Stimulated activated CD4-positive, alpha-beta T cell treated with anti-CD3 and anti-CD28 coated beads, TNF-alpha, amount 100 ng/mL, for 24 hours (primary cell): ENCODE data around the gene S100A5.
A peak's percentile ranks its signal among the peaks of the same experiment; 100 is the strongest.
"Not testable (repeated sequence)": the region's sequence is repeated elsewhere in the genome, so short reads cannot be mapped to it uniquely, and the experiment has no call there.

Experiments
- DNase-seq, 3 experiments: peaks; one replicate each; pipeline ENCODE4 v3.0.0-alpha.2; 2020; ENCODE audit warnings: low read depth in 3 of 3

Gene S100A5

GRCh38 chr1:153533689-153534201 is 7.0 kb downstream of the S100A5 start:
- no peak for DNase-seq

GRCh38 chr1:153532769-153533599 is 7.8 kb downstream of the S100A5 start:
- peak; percentile 57 to 76 (median 62) for DNase-seq

GRCh38 chr1:153532181-153532580 is 8.6 kb downstream of the S100A5 start:
- DNase-seq = no peak

- no peak for DNase-seq
Measured at GRCh38 chr1:153531638-153532037, 9.1 kb downstream of the S100A5 start.

GRCh38 chr1:153527683-153528040 is 13.1 kb downstream of the S100A5 start:
- no peak for DNase-seq

- no peak for DNase-seq
Measured at GRCh38 chr1:153527023-153527682, 13.6 kb downstream of the S100A5 start.

- no peak for DNase-seq
Measured at GRCh38 chr1:153526132-153526543, 14.6 kb downstream of the S100A5 start.

GRCh38 chr1:153525088-153525728 is 15.5 kb downstream of the S100A5 start:
- DNase-seq = no peak

GRCh38 chr1:153522353-153523048 is 18.2 kb downstream of the S100A5 start:
- not testable (repeated sequence) for DNase-seq

- DNase-seq = not testable (repeated sequence)
Measured at GRCh38 chr1:153521808-153522207, 18.9 kb downstream of the S100A5 start.

GRCh38 chr1:153520818-153521476 is 19.8 kb downstream of the S100A5 start:
- DNase-seq = no peak

GRCh38 chr1:153520137-153520691 is 20.5 kb downstream of the S100A5 start:
- not testable (repeated sequence) for DNase-seq

GRCh38 chr1:153519242-153519641 is 21.5 kb downstream of the S100A5 start:
- DNase-seq = no peak

GRCh38 chr1:153515504-153516394 is 25.0 kb downstream of the S100A5 start:
- DNase-seq = no peak

- no peak for DNase-seq
Measured at GRCh38 chr1:153513666-153514065, 27.1 kb downstream of the S100A5 start.

- DNase-seq = no peak
Measured at GRCh38 chr1:153513023-153513422, 27.7 kb downstream of the S100A5 start.

GRCh38 chr1:153510984-153511410 is 29.7 kb downstream of the S100A5 start:
- DNase-seq = peak; percentile 65 to 77 (median 76)

GRCh38 chr1:153509729-153510354 is 30.9 kb downstream of the S100A5 start:
- DNase-seq = peak; percentile 40 to 71 (median 42)

GRCh38 chr1:153509036-153509435 is 31.7 kb downstream of the S100A5 start:
- no peak for DNase-seq
